GM21526 (cell line): ENCODE measurements around the gene C11orf65.
"Not testable (repeated sequence)": the region's sequence is repeated elsewhere in the genome, so short reads cannot be mapped to it uniquely, and the experiment has no call there.

Experiments
- ATAC-seq: cut with Tn5 transposase; IDR thresholded peaks from one replicate; pipeline ENCODE4 v1.9.1; 2021; ENCODE audit warnings: moderate library complexity; ENCODE audit not compliant: unreplicated experiment, low FRiP score

C11orf65 gene

DNA sequence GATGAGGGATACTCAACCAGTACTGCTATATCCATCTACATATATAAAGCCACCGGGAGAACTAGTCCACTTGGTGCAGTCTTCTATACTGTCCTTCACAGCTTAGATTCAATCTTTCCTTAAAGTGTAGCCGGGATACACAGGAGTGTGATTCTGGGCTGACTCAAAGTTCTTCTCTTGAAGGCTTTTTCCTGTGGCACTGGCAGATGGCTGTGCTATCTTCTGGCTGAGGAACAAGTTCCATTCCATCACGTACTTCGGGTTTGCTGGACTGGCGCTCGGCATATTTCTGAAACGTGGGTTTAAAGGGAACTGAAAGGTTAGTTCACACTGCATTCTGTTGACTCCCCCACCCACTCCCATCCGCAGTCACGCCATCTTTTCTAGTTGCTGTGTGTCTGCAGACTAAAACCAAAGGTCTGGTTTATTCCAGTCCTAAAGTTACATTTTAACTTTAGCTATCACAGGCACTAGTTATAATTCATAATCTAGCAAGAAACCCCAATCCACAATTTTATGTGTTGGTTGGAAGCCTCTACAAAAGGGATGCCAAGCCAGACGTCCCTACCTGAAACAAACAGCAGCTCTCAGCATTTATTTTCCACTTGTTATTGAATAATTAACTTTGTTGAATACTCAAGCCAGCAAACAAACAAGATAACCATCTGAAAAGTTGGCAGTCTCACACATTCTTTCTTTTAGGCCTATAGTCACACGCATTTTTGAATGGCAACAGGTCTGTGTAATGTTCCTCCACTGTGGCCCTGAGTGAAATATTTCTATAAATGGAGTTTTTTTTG is 7.5 kb upstream of the C11orf65 start:
- no peak for ATAC-seq

- ATAC-seq = no peak
These were observed 5.4 kb upstream of the C11orf65 start for GRCh38 chr11:108472681-108473080.

GRCh38 chr11:108468478-108468864 is 1.1 kb upstream of the C11orf65 start:
- ATAC-seq = no peak

DNA sequence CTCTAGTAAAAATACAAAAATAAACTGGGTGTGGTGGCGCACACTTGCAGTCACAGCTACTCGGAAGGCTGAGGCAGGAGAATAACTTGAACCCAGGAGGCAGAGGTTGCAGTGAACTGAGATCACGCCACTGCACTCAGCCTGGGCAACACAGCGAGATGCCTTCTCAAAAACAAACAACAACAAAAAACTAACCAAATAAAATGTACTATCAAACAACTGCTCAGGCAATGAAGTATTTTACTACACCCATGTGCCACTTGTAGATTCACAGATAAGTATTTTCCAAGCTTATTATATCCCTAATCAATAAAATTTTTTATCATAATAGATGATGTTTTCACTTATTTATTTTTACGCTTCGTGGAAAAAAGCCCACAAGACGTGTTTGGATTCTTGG is 924 bp downstream of the C11orf65 start:
- ATAC-seq = no peak

- no peak for ATAC-seq
These were observed 14.0 kb downstream of the C11orf65 start for GRCh38 chr11:108453207-108453835.

- ATAC-seq = not testable (repeated sequence)
These were observed 25.9 kb downstream of the C11orf65 start for GRCh38 chr11:108441445-108441844.

DNA sequence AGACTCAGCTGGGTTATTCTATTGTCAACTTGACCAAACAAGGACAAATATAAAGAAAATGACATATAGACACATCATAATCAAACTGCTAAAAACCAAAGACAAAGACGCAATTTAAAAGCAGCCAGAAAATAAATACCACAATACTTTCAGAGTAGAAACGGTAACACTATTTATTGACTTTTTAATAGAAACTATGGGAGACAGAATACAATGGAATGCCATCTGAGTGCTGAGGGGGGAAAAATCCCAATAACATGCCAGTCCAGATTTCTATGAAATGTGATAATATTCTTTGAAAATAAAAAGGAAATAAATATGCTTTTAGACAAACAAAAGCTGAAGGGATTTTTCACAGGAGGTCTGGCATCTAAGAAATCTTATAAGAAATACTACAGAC is 30.7 kb downstream of the C11orf65 start:
- no peak for ATAC-seq

DNA sequence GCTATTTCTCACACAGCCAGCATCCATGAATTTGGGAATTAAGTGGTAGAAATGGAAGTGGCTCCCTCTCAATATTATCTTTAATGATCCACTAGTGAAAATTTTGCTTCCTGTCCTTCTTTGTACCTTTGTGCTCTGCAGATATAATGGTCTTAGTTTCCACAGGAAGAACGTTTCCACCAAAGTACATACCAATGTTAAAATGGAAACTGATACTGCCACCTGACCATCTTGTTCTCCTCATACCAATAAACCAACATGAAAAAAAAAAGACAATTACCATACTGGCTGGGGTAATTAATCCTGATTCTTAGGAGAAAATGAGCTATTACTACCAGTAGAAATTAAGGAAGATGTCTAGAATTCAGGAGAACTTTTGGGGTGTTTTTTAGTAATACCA is 32.3 kb downstream of the C11orf65 start:
- no peak for ATAC-seq

DNA sequence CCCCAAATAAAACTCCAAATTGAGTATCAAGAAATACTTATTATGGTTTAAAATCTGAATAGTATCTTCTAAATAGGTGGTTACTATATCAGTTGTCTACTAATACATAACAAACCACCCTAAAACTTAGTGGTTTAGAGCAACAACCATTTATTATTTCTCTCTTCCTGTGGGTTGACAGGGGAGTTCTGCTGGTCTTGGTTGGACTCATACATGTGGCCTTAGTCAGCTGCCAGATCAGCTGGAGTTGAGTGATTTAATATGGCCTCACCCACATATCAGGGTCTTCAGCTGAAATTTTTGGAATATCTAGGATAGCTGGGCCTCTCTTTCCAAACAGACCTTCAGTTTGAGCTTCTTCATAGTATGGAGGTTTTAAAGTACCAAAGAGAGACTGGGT is 34.5 kb downstream of the C11orf65 start:
- no peak for ATAC-seq

- ATAC-seq = no peak
These were observed 35.3 kb downstream of the C11orf65 start for GRCh38 chr11:108431997-108432396.

GRCh38 chr11:108431370-108431769 is 36.0 kb downstream of the C11orf65 start:
- no peak for ATAC-seq

DNA sequence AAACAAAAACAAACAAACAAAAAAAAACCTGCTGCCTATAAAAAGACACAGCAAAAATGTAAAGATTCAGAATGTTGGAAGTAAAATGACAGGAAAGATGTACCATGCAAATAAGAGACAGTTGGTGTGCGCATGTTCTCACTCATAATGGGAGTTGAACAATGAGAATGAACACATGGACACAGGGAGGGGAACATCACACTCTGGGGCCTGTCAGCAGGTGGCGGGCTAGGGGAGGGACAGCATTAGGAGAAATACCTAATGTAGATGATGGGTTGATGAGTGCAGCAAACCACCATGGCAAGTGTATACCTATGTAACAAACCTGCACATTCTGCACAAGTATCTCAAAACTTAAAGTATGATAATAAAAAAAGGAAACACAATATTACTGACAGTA is 49.8 kb downstream of the C11orf65 start:
- not testable (repeated sequence) for ATAC-seq

DNA sequence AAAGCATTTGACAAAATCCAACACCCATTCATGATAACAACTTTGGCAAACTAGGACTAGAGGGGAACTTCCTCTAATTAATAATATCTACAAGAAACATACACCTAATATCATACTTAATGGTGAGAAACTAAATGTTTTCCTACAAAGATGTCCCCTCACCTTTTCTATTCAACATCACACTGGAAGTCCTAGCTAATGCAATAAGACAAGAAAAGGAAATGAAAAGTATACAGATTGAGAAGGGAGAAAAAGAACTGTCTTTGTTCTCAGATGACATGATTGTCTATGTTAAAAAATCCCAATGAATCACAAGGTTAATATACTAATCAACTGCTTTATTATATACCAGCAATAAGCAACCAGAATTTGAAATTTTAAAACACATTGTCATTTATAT is 52.4 kb downstream of the C11orf65 start:
- no peak for ATAC-seq

DNA sequence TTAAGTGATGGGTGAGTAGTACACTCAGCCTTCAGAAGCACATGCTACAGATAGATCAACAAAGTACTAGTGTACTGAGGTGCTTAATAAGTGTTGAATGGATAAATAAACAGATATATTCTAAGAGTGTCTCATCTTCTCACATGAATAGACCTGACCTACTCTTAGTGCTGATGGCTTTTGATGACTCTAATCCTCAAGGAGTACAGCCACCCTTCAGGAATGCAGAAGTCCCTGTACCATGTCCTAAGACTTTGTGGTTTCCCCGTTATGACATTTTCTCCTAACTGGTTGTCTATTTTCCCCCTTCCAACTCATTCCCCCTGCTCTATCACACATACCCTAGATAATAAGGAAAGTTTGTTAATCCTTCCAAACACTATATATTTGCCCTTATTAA is 61.6 kb downstream of the C11orf65 start:
- ATAC-seq = no peak

DNA sequence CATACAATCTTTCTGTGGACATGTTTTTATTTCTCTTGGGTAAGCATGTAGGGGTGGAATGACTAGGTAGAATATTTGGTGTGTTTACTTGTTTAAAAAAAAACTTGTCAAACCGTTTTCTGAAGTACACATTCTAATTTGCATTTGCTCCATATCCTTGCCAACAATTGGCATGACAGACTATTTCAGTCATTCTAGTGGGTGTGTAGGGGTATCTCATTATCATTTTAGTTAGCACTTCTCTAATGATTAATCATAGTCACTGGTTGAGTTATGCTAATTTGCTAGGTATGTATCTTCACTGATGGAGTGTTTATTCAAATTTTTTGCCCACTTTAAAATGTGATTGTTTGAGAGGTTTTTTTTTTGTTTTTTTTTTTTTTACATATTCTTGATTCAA is 64.3 kb downstream of the C11orf65 start:
- ATAC-seq = no peak

GRCh38 chr11:108402241-108402640 is 65.1 kb downstream of the C11orf65 start:
- no peak for ATAC-seq

DNA sequence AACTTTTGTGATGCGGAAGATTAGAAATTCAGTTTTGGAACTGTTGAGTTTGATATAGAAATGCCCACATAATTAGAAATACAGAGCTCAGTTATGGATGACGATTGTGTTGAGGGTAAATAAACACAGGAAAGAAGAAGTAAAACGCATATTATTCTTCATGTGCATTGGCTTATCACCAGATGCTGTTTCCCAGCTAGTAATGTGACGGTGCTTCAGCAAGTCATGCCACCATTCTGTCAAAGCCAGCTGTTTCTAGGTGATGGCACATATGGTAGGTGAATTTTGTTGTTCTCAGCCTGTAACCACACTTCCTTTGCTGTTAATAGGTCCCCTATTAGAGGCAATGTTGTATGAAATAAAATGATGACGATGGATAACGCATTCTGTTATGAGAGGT is 68.9 kb downstream of the C11orf65 start:
- no peak for ATAC-seq

DNA sequence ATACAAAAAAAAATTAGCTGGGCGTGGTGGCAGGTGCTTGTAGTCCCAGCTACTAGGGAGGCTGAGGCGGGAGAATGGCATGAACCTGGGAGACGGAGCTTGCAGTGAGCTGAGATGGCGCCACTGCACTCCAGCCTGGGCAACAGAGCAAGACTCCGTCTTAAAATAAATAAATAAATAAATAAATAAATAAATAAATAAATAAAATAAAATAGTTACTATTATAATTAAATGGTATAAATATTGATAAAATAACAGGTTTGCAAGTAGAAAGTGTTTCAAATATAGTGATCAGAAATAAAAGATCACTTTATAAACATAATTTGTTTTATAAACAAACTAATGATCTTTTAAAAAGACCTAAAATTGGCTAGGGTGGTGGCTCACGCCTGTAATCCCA is 70.7 kb downstream of the C11orf65 start:
- ATAC-seq = not testable (repeated sequence)

- no peak for ATAC-seq
These were observed 72.5 kb downstream of the C11orf65 start for GRCh38 chr11:108394744-108395284.

GRCh38 chr11:108393046-108393445 is 74.3 kb downstream of the C11orf65 start:
- ATAC-seq = no peak

GRCh38 chr11:108392353-108392752 is 75.0 kb downstream of the C11orf65 start:
- no peak for ATAC-seq

DNA sequence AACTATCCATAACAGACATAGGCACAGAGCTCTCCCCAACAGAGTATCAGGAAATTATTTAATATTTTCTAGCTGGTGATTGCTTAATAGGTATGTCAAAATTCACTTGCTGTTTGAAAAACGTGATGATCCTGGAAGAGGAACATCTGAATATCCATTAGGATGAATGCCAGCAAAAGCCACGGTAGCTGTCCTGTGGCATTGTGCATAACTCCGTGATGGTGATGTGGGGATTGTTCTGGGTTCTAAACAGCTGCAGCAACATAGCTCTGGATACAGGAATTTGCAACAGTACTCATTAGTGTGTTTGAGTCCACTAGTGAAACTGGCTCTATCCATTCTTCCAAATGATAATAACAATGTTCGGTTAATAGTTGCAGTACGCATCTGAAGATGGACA is 78.8 kb downstream of the C11orf65 start:
- no peak for ATAC-seq
